ENCODE results near the gene GRIN1. TPM values are rescaled to one million over a fixed set of nuclear protein-coding genes. Genes with fewer than 3 reads are reported as not detected.

GRIN1 gene
- total RNA-seq, 1 donor from 2014 or later = 0.18 TPM

DNA sequence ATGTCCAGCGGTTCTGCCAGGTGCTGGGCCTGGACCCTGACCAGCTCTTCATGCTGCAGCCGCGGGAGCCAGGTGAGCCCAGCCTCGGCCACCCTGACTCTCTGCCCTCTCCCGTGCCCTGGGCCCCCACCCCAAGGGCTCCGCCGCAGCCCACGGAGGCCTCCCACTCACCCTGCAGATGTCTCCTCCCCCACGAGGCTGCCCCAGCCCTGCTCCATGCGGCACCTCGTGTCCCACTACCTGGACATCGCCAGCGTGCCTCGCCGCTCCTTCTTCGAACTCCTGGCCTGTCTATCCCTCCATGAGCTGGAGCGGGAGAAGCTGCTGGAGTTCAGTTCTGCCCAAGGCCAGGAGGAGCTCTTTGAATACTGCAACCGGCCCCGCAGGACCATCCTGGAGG, 75.7 kb downstream of the GRIN1 start:
- FAIRE-seq = no peak

DNA sequence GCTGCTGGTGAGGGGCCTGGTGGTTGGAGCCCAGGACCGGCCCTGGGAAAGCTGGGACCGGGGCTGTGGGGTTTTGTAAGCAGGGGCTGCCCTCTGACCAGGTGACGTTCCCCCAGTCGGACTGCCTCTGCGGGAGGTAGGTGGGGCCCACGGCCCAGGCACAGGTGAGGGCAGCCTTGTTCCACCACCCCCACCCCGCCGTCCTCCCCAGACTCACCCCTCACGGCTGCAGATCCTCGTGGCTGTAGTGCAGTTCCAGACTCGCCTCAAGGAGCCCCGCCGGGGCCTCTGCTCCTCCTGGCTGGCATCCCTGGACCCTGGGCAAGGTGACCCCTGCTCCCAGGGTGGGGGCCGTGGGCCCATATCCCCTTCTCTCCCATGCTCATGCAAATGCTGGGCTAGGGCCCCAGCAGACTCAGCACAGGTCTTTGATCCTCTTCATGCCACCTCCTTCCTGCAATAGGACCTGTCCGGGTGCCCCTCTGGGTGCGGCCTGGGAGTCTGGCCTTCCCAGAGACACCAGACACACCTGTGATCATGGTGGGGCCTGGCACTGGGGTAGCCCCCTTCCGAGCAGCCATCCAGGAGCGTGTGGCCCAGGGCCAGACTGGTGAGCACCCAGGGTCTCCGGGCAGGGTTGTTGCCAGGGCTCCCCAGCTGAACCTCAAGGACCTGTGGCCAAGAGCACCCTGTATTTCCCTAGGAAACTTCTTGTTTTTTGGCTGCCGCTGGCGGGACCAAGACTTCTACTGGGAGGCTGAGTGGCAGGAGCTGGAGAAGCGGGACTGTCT, 76.4 kb downstream of the GRIN1 start:
- Mint-ChIP-seq H3K27me3 (ENCODE audit: low read depth, unreplicated experiment) (no peaks in the 10 kb centered on the region), H3K36me3 (ENCODE audit: low read depth, unreplicated experiment) (peaks cover 5% of the 10 kb centered on the region), H3K4me3 (ENCODE audit: unreplicated experiment) (no peak overlapping the region), H3K4me1 (ENCODE audit: low read depth, unreplicated experiment) (peaks cover 6% of the 10 kb centered on the region), H3K9me3 (ENCODE audit: unreplicated experiment) (no peaks in the 10 kb centered on the region), H3K27ac (ENCODE audit: unreplicated experiment) (no peak overlapping the region)
- no peaks in the 10 kb centered on the region for H3K27me3 ChIP-seq (ENCODE audit: insufficient read depth, low read length)
- no peak overlapping the region for H2AFZ ChIP-seq (ENCODE audit: low read depth, low read length)
- H4K20me1 ChIP-seq (ENCODE audit: insufficient read depth, low read length) = peaks cover 8% of the 10 kb centered on the region
- H3K36me3 ChIP-seq (ENCODE audit: insufficient read depth, low read length) = no peaks in the 10 kb centered on the region
- no peak overlapping the region for H3K9ac ChIP-seq (ENCODE audit: low read length)
- H3K4me2 ChIP-seq (ENCODE audit: low read length) = no peak overlapping the region
- H3K4me3 ChIP-seq (ENCODE audit: insufficient read depth, low read depth, low read length) = no peak overlapping the region
- no peak for DNase-seq (ENCODE audit: low read depth)
- H3K79me2 ChIP-seq (ENCODE audit: insufficient read depth, low read length) = no peaks in the 10 kb centered on the region
- no peaks in the 10 kb centered on the region for H3K9me3 ChIP-seq (ENCODE audit: insufficient read depth, low read depth, low read length)
- FAIRE-seq = no peak
- no peak overlapping the region for H3K27ac ChIP-seq (ENCODE audit: low read depth, low read length)
- H3K4me1 ChIP-seq (ENCODE audit: insufficient read depth, low read length) = peaks cover 9% of the 10 kb centered on the region
- no peak for TF ChIP-seq EZH2 (IDR thresholded peaks at IDR 0.05; ENCODE audit: insufficient read depth, low read length)

More for the DNA sequence above, 75.7 kb downstream of the GRIN1 start:
- Histone ChIP-seq H4K20me1 (ENCODE audit: insufficient read depth, low read length) (peaks cover 8% of the 10 kb centered on the region), H3K4me1 (ENCODE audit: insufficient read depth, low read length) (peaks cover 9% of the 10 kb centered on the region), H3K79me2 (ENCODE audit: insufficient read depth, low read length) (no peaks in the 10 kb centered on the region), H3K4me3 (ENCODE audit: insufficient read depth, low read depth, low read length) (no peak overlapping the region), H3K4me2 (ENCODE audit: low read length) (no peak overlapping the region), H3K9ac (ENCODE audit: low read length) (no peak overlapping the region), H3K27me3 (ENCODE audit: insufficient read depth, low read length) (no peaks in the 10 kb centered on the region), H3K9me3 (ENCODE audit: insufficient read depth, low read depth, low read length) (no peaks in the 10 kb centered on the region), H3K36me3 (ENCODE audit: insufficient read depth, low read length) (no peaks in the 10 kb centered on the region), H2AFZ (ENCODE audit: low read depth, low read length) (no peak overlapping the region), H3K27ac (ENCODE audit: low read depth, low read length) (no peak overlapping the region)
- H3K4me1 Mint-ChIP-seq (ENCODE audit: low read depth, unreplicated experiment) = peaks cover 6% of the 10 kb centered on the region
- no peak for DNase-seq (ENCODE audit: low read depth)
- TF ChIP-seq, protein P1, sequence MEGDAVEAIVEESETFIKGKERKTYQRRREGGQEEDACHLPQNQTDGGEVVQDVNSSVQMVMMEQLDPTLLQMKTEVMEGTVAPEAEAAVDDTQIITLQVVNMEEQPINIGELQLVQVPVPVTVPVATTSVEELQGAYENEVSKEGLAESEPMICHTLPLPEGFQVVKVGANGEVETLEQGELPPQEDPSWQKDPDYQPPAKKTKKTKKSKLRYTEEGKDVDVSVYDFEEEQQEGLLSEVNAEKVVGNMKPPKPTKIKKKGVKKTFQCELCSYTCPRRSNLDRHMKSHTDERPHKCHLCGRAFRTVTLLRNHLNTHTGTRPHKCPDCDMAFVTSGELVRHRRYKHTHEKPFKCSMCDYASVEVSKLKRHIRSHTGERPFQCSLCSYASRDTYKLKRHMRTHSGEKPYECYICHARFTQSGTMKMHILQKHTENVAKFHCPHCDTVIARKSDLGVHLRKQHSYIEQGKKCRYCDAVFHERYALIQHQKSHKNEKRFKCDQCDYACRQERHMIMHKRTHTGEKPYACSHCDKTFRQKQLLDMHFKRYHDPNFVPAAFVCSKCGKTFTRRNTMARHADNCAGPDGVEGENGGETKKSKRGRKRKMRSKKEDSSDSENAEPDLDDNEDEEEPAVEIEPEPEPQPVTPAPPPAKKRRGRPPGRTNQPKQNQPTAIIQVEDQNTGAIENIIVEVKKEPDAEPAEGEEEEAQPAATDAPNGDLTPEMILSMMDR (IDR thresholded peaks at IDR 0.05; ENCODE audit: insufficient read depth, low read depth, low read length) = no peak
- TF ChIP-seq EZH2 (IDR thresholded peaks at IDR 0.05; ENCODE audit: insufficient read depth, low read length) = no peak
- H3K36me3 Mint-ChIP-seq (ENCODE audit: low read depth, unreplicated experiment) = peaks cover 7% of the 10 kb centered on the region
- H3K27ac Mint-ChIP-seq (ENCODE audit: unreplicated experiment) = no peak overlapping the region
- no peaks in the 10 kb centered on the region for H3K9me3 Mint-ChIP-seq (ENCODE audit: unreplicated experiment)
- no peaks in the 10 kb centered on the region for H3K27me3 Mint-ChIP-seq (ENCODE audit: low read depth, unreplicated experiment)
- H3K4me3 Mint-ChIP-seq (ENCODE audit: unreplicated experiment) = no peak overlapping the region

- H3K36me3 Mint-ChIP-seq (ENCODE audit: low read depth, unreplicated experiment) = peaks cover 4% of the 10 kb centered on the region
- no peak overlapping the region for H3K27ac Mint-ChIP-seq (ENCODE audit: unreplicated experiment)
- Histone ChIP-seq H3K4me1 (ENCODE audit: insufficient read depth, low read length) (peaks cover 9% of the 10 kb centered on the region), H3K27ac (ENCODE audit: low read depth, low read length) (no peak overlapping the region), H2AFZ (ENCODE audit: low read depth, low read length) (no peak overlapping the region), H3K36me3 (ENCODE audit: insufficient read depth, low read length) (no peaks in the 10 kb centered on the region), H3K9me3 (ENCODE audit: insufficient read depth, low read depth, low read length) (no peaks in the 10 kb centered on the region), H4K20me1 (ENCODE audit: insufficient read depth, low read length) (peaks cover 8% of the 10 kb centered on the region), H3K79me2 (ENCODE audit: insufficient read depth, low read length) (no peaks in the 10 kb centered on the region), H3K9ac (ENCODE audit: low read length) (no peak overlapping the region), H3K27me3 (ENCODE audit: insufficient read depth, low read length) (no peaks in the 10 kb centered on the region), H3K4me3 (ENCODE audit: insufficient read depth, low read depth, low read length) (no peak overlapping the region), H3K4me2 (ENCODE audit: low read length) (no peak overlapping the region)
- no peak for FAIRE-seq
- no peaks in the 10 kb centered on the region for H3K9me3 Mint-ChIP-seq (ENCODE audit: unreplicated experiment)
- no peaks in the 10 kb centered on the region for H3K27me3 Mint-ChIP-seq (ENCODE audit: low read depth, unreplicated experiment)
- no peak overlapping the region for H3K4me3 Mint-ChIP-seq (ENCODE audit: unreplicated experiment)
- TF ChIP-seq EZH2 (IDR thresholded peaks at IDR 0.05; ENCODE audit: insufficient read depth, low read length) = no peak
- TF ChIP-seq, protein P1 (IDR thresholded peaks at IDR 0.05; ENCODE audit: insufficient read depth, low read depth, low read length) = no peak
- H3K4me1 Mint-ChIP-seq (ENCODE audit: low read depth, unreplicated experiment) = peaks cover 6% of the 10 kb centered on the region
- DNase-seq (ENCODE audit: low read depth) = no peak
Observed at GRCh38 chr9:137216188-137216965, 77.4 kb downstream of the GRIN1 start.

Measured in astrocyte (in vitro differentiated cells and primary cell).